ENCODE measurements around the gene RALB.

DNA sequence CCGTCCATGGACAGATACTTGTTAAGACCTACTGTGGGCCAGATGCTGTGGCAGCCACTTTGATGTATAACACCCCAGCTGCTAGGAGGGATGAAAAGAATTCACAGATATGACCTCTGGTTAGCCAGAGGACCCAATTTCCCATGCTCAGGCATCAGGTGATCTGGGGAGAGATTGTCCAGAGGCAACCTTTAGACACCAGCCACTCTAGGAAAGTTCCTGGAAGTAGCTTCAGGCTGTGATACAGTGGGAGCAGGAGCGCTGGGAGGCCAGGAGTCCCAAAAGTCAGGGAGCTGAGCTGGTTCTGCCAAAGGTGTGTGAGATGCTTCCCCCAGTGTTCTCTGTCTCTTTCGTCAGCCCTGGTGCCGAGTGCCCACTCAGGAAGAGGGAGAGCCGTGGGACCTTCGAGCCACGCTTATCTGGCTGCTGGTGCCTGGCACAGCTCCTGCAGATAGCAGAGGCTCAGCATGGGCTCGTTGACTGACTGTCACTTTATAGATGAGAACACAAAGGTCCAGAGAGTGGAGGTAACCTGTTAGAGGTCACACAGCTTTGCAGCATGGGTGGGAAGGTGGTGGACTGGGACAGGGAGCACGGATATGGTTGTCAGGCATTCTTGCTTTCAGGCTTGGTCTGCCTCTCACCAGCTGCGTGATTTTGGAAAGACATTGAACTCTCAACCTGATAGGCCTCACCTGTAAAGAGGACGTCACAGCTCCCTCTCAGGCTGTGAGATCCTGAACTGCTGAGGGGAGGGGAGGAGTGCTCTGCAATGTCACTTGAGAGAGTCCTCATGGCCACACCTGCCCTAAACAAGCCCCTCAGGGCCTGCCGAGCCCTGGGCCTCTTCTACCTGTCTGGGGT is 7.8 kb upstream of the RALB start:
- TF ChIP-seq, protein P1, sequence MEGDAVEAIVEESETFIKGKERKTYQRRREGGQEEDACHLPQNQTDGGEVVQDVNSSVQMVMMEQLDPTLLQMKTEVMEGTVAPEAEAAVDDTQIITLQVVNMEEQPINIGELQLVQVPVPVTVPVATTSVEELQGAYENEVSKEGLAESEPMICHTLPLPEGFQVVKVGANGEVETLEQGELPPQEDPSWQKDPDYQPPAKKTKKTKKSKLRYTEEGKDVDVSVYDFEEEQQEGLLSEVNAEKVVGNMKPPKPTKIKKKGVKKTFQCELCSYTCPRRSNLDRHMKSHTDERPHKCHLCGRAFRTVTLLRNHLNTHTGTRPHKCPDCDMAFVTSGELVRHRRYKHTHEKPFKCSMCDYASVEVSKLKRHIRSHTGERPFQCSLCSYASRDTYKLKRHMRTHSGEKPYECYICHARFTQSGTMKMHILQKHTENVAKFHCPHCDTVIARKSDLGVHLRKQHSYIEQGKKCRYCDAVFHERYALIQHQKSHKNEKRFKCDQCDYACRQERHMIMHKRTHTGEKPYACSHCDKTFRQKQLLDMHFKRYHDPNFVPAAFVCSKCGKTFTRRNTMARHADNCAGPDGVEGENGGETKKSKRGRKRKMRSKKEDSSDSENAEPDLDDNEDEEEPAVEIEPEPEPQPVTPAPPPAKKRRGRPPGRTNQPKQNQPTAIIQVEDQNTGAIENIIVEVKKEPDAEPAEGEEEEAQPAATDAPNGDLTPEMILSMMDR (optimal IDR thresholded peaks at IDR 0.05 in 1 of 3, IDR thresholded peaks at IDR 0.05 in 1 of 3, conservative IDR thresholded peaks at IDR 0.05 in 1 of 3; ENCODE audit: extremely low read depth in 1 of 3, insufficient read depth in 2 of 3, low read length in 3 of 3) = no peak
- TF ChIP-seq EZH2 (IDR thresholded peaks at IDR 0.05; ENCODE audit: low read length) = no peak
